Measurements from ENCODE around the gene DPP4. TPM values are rescaled to one million over a fixed set of nuclear protein-coding genes. Genes with fewer than 3 reads are reported as not detected.

DPP4 gene
- total and polyA plus RNA-seq, 2 donors (not counting 3 experiments of a cell fraction or from before 2014, with no cell fraction given) = 0.84 to 6.2 TPM

- no peak for DNase-seq (ENCODE audit: low read depth, low spot score)
- CTCF ChIA-PET = interaction anchor here (1.8 kb wide), 1 partner anchor 125 kb away, joined by 5 read pairs; no protein-coding TSS in a partner anchor
- no peaks in the 10 kb centered on the region for H3K27me3 ChIP-seq (ENCODE audit: control insufficient read depth in 2 of 2, insufficient read depth in 2 of 2, low read length in 2 of 2)
- H3K27ac ChIP-seq (ENCODE audit: insufficient read depth, low read depth, low read length) = no peak overlapping the region
- FAIRE-seq = no peak
- dilution Hi-C loops (cut with MboI; ENCODE audit: extremely low pct_ligation_motif_present, low sequenced_read_pairs) = no loop called here
- no peak overlapping the region for H3K9ac ChIP-seq (replicated peaks; ENCODE audit: extremely low read depth, insufficient read depth, low read length)
- H3K36me3 ChIP-seq (ENCODE audit: control insufficient read depth in 2 of 2, extremely low read depth in 1 of 2, insufficient read depth in 2 of 2, low read length in 2 of 2) = no peaks in the 10 kb centered on the region
- TF ChIP-seq EZH2 (IDR thresholded peaks at IDR 0.05; ENCODE audit: borderline replicate concordance, low read depth, low read length, severe bottlenecking) (no peak), MAX (IDR thresholded peaks at IDR 0.05; ENCODE audit: insufficient read depth, insufficient read length) (no peak), POLR2A (IDR thresholded peaks at IDR 0.05; ENCODE audit: low read depth, low read length) (no peak), MYC (IDR thresholded peaks at IDR 0.05; ENCODE audit: low read depth, low read length) (no peak), FOS (IDR thresholded peaks at IDR 0.05; ENCODE audit: borderline replicate concordance, insufficient read depth, low read length) (no peak), CTCF (IDR thresholded peaks at IDR 0.05; ENCODE audit: extremely low read depth in 1 of 2, insufficient read depth in 1 of 2, low read depth in 1 of 2, low read length in 2 of 2) (no peak), GATA2 (IDR thresholded peaks at IDR 0.05; ENCODE audit: insufficient read depth, insufficient read length, low read depth, low read length) (no peak), POLR2AphosphoS5 (IDR thresholded peaks at IDR 0.05; ENCODE audit: insufficient read depth, low read depth, low read length) (no peak), JUN (IDR thresholded peaks at IDR 0.05; ENCODE audit: borderline replicate concordance, insufficient read depth, insufficient read length, low read depth) (no peak)
- H3K9me3 ChIP-seq (replicated peaks; ENCODE audit: control insufficient read depth, insufficient read depth, low read length) = no peaks in the 10 kb centered on the region
- no peaks in the 10 kb centered on the region for H4K20me1 ChIP-seq (replicated peaks; ENCODE audit: control insufficient read depth, extremely low read depth, insufficient read depth, low read length)
- H3K4me2 ChIP-seq (ENCODE audit: insufficient read depth, low read length) = no peak overlapping the region
- POLR2A ChIA-PET = no interaction called here
- no peaks in the 10 kb centered on the region for H3K9me1 ChIP-seq (replicated peaks; ENCODE audit: control insufficient read depth, extremely low read depth, insufficient read depth, low read length)
- H2AFZ ChIP-seq (ENCODE audit: low read depth, low read length) = no peak overlapping the region
- intact Hi-C loops (cut with micrococcal nuclease) = no loop called here
- H3K79me2 ChIP-seq (ENCODE audit: control insufficient read depth, insufficient read depth, low read length) = no peaks in the 10 kb centered on the region
- H3K4me3 ChIP-seq (replicated peaks in 1 of 3; ENCODE audit: insufficient read depth in 1 of 3, low read depth in 1 of 3, low read length in 3 of 3) = no peak overlapping the region
- no TSS peak for BruUV-seq (replicated peaks)
- peaks cover 2% of the 10 kb centered on the region for H3K4me1 ChIP-seq (ENCODE audit: control insufficient read depth, extremely low read depth, insufficient read depth, low read length)
Observed at GRCh38 chr2:162000431-162000830, 73.6 kb downstream of the DPP4 start.
